GM12892 (cell line): ENCODE data around the gene HYAL1.

Source experiments
- POLR2A ChIP-seq: IDR thresholded peaks from 2 replicates; pipeline ENCODE4 v1.6.1; 2011; ENCODE audit warnings: low read depth, low read length, control low read depth
- POLR2AphosphoS5 ChIP-seq: IDR thresholded peaks from 2 replicates; pipeline ENCODE4 v1.6.1; 2011; ENCODE audit warnings: low read depth, low read length, control low read depth
- TAF1 ChIP-seq: IDR thresholded peaks from 2 replicates; pipeline ENCODE4 v1.6.1; 2011; ENCODE audit warnings: low read depth, mild to moderate bottlenecking, control low read depth, low read length, borderline replicate concordance

DNA sequence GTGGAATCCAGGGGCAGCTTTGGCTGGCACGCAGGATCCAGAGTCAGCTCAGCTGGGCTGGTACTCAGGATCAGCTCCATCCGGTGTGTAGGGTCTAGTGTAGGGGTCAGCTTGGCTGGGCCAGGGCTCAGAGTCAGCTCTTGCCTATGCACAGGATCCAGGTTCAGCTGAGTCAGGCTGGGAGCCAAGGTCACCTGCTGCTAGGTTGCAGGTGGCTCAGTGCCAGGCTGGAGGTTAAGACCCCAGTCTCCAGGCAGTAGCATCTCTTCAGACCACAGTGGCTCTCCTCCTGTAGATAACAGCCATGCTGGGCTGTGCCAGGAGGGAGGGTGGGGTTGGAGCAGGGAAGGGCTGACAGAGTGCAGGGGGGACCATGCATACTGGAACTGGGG, 6.0 kb downstream of the HYAL1 start:
- no peak for TF ChIP-seq POLR2A
- no peak for TF ChIP-seq TAF1
- TF ChIP-seq POLR2AphosphoS5, result no peak
